Osteocyte (in vitro differentiated cells): ENCODE data around the gene ANKRD44. TPM values are rescaled to one million over a fixed set of nuclear protein-coding genes. Genes with fewer than 3 reads are reported as not detected.

Experiments
- DNase-seq: peaks from one replicate; pipeline ENCODE4 v3.0.0; 2021; ENCODE audit warnings: mixed read lengths; ENCODE audit not compliant: unreplicated experiment; ENCODE audit errors: extremely low spot score
- H3K27ac Mint-ChIP-seq: one replicate; pipeline ENCODE4 v1.8.0; 2021; ENCODE audit warnings: mild to moderate bottlenecking, mixed read lengths; ENCODE audit not compliant: unreplicated experiment
- H3K27me3 Mint-ChIP-seq: one replicate; pipeline ENCODE4 v1.8.0; 2021; ENCODE audit warnings: mixed read lengths; ENCODE audit not compliant: unreplicated experiment
- H3K36me3 Mint-ChIP-seq: one replicate; pipeline ENCODE4 v1.8.0; 2021; ENCODE audit warnings: mixed read lengths; ENCODE audit not compliant: unreplicated experiment
- H3K4me1 Mint-ChIP-seq: one replicate; pipeline ENCODE4 v1.8.0; 2021; ENCODE audit warnings: mixed read lengths; ENCODE audit not compliant: unreplicated experiment
- H3K4me3 Mint-ChIP-seq: one replicate; pipeline ENCODE4 v1.8.0; 2021; ENCODE audit warnings: mild to moderate bottlenecking, moderate library complexity, mixed read lengths; ENCODE audit not compliant: unreplicated experiment
- H3K9me3 Mint-ChIP-seq: one replicate; pipeline ENCODE4 v1.8.0; 2021; ENCODE audit warnings: mixed read lengths; ENCODE audit not compliant: unreplicated experiment
- total RNA-seq: library from RNA; stranded (reverse); gene quantifications from 2 replicates; pipeline ENCODE4 v1.2.1, GENCODE V29; 2021
- TF ChIP-seq, protein P1 (sequence below): fragments of 200-600 bp; sonication (generic); IDR thresholded peaks from 2 replicates; pipeline ENCODE4 v1.5.0; 2021; ENCODE audit warnings: antibody characterized with exemption, mild to moderate bottlenecking, moderate library complexity

The ANKRD44 gene
- total RNA-seq, 1 donor from 2014 or later: 16.6 TPM

DNA sequence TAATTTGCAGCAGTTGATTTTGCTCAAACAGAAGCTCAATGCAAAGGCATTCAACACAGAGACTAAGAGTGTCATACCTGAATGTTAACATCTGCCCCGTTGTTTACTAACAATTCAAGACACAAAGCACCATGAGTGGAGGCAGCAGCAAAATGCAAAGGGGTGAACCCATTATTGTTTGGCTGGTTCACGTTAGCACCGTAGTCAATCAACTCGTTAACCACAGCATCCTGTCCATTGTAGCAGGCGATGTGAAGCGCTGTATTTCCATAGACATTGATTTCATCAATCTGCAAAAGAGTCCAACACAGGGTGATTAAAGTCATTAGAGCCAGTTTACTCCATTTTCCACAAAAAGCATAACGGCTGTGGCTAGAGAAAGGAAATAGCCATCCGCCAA is 189.3 kb downstream of the ANKRD44 start:
- TF ChIP-seq, protein P1, sequence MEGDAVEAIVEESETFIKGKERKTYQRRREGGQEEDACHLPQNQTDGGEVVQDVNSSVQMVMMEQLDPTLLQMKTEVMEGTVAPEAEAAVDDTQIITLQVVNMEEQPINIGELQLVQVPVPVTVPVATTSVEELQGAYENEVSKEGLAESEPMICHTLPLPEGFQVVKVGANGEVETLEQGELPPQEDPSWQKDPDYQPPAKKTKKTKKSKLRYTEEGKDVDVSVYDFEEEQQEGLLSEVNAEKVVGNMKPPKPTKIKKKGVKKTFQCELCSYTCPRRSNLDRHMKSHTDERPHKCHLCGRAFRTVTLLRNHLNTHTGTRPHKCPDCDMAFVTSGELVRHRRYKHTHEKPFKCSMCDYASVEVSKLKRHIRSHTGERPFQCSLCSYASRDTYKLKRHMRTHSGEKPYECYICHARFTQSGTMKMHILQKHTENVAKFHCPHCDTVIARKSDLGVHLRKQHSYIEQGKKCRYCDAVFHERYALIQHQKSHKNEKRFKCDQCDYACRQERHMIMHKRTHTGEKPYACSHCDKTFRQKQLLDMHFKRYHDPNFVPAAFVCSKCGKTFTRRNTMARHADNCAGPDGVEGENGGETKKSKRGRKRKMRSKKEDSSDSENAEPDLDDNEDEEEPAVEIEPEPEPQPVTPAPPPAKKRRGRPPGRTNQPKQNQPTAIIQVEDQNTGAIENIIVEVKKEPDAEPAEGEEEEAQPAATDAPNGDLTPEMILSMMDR: no peak
- Mint-ChIP-seq H3K4me1 (peaks cover 2% of the 10 kb centered on the region), H3K27me3 (no peaks in the 10 kb centered on the region), H3K36me3 (peaks cover 4% of the 10 kb centered on the region), H3K27ac (no peak overlapping the region), H3K4me3 (no peak overlapping the region), H3K9me3 (no peaks in the 10 kb centered on the region)
- DNase-seq: no peak

- no peak overlapping the region for H3K27ac Mint-ChIP-seq
- H3K4me3 Mint-ChIP-seq: no peak overlapping the region
- H3K36me3 Mint-ChIP-seq: peaks cover 2% of the 10 kb centered on the region
- no peak for DNase-seq
- no peaks in the 10 kb centered on the region for H3K9me3 Mint-ChIP-seq
- TF ChIP-seq, protein P1: no peak
- no peaks in the 10 kb centered on the region for H3K27me3 Mint-ChIP-seq
- peaks cover 2% of the 10 kb centered on the region for H3K4me1 Mint-ChIP-seq
Measured at GRCh38 chr2:197116306-197116879, 194.2 kb downstream of the ANKRD44 start.

GRCh38 chr2:197115325-197115724 is 195.3 kb downstream of the ANKRD44 start:
- Mint-ChIP-seq H3K4me3 (no peak overlapping the region), H3K9me3 (no peaks in the 10 kb centered on the region), H3K27ac (no peak overlapping the region), H3K27me3 (no peaks in the 10 kb centered on the region), H3K4me1 (peaks cover 2% of the 10 kb centered on the region), H3K36me3 (no peaks in the 10 kb centered on the region)
- DNase-seq: no peak
- TF ChIP-seq, protein P1: no peak

- TF ChIP-seq, protein P1: peak; percentile 77
- DNase-seq: no peak
Measured at GRCh38 chr2:197113275-197113711, 197.3 kb downstream of the ANKRD44 start.

GRCh38 chr2:197109326-197109725 is 201.3 kb downstream of the ANKRD44 start:
- Mint-ChIP-seq H3K9me3 (no peaks in the 10 kb centered on the region), H3K36me3 (no peaks in the 10 kb centered on the region), H3K4me3 (no peak overlapping the region), H3K4me1 (peaks cover 30% of the 10 kb centered on the region), H3K27ac (no peak overlapping the region), H3K27me3 (no peaks in the 10 kb centered on the region)
- TF ChIP-seq, protein P1: no peak
- DNase-seq: no peak

More at GRCh38 chr2:197113275-197113711, 197.3 kb downstream of the ANKRD44 start:
- Mint-ChIP-seq H3K9me3 (no peaks in the 10 kb centered on the region), H3K4me1 (peaks cover 13% of the 10 kb centered on the region), H3K27me3 (no peaks in the 10 kb centered on the region), H3K4me3 (no peak overlapping the region), H3K27ac (no peak overlapping the region), H3K36me3 (no peaks in the 10 kb centered on the region)
